ENCODE data around the gene COG8. TPM values are rescaled to one million over a fixed set of nuclear protein-coding genes. Genes with fewer than 3 reads are reported as not detected.

The COG8 gene
- total RNA-seq, 4 donors from 2014 or later, result 63.3 to 84.2 (median 74.7) TPM

DNA sequence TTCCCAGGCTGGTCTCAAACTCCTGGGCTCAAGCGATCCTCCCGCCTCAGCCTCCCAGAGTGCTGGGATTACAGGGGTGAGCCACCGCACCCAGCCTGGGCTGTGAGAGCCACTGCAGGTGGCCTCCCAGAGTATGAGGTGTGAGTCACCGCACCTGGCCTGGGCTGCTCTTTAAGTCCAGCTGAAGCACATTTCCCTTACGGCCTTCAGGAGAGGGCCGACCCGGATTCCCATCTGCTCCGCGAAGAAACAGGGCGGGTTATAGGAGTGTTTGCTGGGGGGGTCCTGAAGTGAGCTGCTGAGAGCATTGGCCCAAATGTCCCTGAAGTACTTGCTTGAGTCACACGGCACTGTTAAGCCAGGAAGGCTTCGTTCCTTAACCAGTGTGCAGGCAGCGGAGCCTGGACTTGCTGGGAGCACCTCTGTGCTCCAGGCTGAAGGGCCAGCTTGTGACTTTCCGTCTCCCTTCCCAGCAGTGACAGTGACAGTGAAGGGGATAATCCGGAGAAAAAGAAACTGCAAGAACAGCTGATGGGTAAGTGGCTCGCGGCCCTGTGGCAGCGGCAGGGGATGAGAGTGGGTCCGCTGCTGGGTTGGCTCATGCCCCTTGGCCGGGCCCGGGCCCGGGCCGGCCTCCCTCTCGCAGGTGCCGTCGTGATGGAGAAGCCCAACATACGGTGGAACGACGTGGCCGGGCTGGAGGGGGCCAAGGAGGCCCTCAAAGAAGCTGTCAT, 21.0 kb downstream of the COG8 start:
- TF ChIP-seq, protein P1, sequence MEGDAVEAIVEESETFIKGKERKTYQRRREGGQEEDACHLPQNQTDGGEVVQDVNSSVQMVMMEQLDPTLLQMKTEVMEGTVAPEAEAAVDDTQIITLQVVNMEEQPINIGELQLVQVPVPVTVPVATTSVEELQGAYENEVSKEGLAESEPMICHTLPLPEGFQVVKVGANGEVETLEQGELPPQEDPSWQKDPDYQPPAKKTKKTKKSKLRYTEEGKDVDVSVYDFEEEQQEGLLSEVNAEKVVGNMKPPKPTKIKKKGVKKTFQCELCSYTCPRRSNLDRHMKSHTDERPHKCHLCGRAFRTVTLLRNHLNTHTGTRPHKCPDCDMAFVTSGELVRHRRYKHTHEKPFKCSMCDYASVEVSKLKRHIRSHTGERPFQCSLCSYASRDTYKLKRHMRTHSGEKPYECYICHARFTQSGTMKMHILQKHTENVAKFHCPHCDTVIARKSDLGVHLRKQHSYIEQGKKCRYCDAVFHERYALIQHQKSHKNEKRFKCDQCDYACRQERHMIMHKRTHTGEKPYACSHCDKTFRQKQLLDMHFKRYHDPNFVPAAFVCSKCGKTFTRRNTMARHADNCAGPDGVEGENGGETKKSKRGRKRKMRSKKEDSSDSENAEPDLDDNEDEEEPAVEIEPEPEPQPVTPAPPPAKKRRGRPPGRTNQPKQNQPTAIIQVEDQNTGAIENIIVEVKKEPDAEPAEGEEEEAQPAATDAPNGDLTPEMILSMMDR (IDR thresholded peaks at IDR 0.05), result no peak
- no peak for TF ChIP-seq POLR2A (IDR thresholded peaks at IDR 0.05)
- Histone ChIP-seq H3K27ac (no peak overlapping the region), H3K4me3 (replicated peaks in 1 of 3) (no peak overlapping the region), H3K27me3 (no peaks in the 10 kb centered on the region), H3K9me3 (no peaks in the 10 kb centered on the region), H3K4me1 (peaks cover 0 to 2% of the 10 kb centered on the region in 2 donors), H3K36me3 (peaks cover 67 to 76% of the 10 kb centered on the region in 2 donors)
- intact Hi-C loops (cut with DNase I), result no loop called here
- WGBS, 2 donors, result 95 to 96% methylated on average over 28 of the region's 30 CpGs
- no peak for DNase-seq

DNA sequence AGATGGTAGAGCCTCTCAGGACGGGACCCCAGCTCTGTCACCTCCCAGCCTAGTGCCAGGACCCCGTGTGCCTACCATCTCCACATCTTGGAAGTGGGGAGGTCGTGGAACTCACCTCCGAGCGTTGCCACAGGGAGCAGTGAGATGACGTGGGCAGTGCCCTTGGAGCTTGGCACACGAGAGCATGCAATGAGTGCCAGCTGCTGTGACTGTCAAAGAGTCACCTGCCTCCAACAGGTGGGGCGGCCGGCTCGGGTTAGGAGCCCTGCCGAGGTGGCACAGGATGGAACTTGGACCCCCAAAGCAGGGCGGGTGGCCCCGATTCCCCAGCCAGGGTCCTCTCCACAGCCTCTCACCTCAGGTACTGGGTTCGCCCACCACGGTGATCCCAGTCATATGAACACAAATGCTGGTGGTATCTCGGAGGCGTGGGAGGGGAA, 22.7 kb downstream of the COG8 start:
- Histone ChIP-seq H3K9me3 (no peaks in the 10 kb centered on the region), H3K36me3 (peaks cover 50 to 59% of the 10 kb centered on the region in 2 donors), H3K27ac (no peak overlapping the region), H3K27me3 (no peaks in the 10 kb centered on the region), H3K4me1 (peaks cover 10 to 14% of the 10 kb centered on the region in 2 donors), H3K4me3 (replicated peaks in 1 of 3) (no peak overlapping the region)
- WGBS, 2 donors, result 98% methylated on average over 7 to 8 of the region's 17 CpGs
- no peak for DNase-seq
- intact Hi-C loops (cut with DNase I), result no loop called here
- TF ChIP-seq, protein P1 (IDR thresholded peaks at IDR 0.05), result no peak
- TF ChIP-seq POLR2A (IDR thresholded peaks at IDR 0.05), result no peak

DNA sequence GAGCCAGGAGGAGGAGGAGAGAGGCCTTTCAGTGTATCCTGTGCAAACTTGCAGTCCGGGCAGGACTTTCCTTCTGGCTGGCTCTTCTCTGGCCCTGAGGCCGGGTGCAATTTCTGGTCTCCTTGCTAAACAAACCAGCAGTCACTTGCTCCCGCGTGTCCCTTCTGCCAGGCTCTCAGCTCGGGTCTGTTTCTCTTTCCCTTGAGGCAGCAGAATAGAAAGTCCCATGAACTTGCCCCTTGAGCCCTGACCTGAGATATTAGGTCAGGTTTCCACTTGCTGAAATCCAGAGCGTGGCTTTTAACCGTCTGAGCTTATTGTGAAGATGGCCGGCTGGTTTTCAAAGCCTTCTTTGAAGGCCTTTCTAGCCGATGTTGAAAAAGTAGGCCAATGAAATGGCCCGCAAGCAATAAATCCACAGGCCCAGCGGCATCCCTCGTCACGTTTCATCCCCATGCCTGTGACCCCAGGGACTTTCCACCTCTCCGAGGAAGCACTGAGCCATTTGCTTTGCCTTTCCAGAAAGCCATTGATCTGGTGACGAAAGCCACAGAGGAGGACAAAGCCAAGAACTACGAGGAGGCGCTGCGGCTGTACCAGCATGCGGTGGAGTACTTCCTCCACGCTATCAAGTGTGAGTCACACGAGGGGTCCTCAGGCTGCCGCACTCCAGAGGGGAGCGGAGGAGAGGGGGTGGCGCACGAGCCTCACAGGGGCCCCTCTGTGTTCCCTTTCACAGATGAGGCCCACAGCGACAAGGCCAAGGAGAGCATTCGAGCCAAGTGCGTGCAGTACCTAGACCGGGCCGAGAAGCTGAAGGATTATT, 23.7 kb downstream of the COG8 start:
- Histone ChIP-seq H3K4me1 (peaks cover 10 to 15% of the 10 kb centered on the region in 2 donors), H3K27ac (no peak overlapping the region), H3K36me3 (peaks cover 41 to 50% of the 10 kb centered on the region in 2 donors), H3K27me3 (no peaks in the 10 kb centered on the region), H3K4me3 (replicated peaks in 1 of 3) (no peak overlapping the region), H3K9me3 (no peaks in the 10 kb centered on the region)
- no peak for DNase-seq
- 89 to 91% methylated on average over 30 of the region's 30 CpGs for WGBS, 2 donors
- no peak for TF ChIP-seq POLR2A (IDR thresholded peaks at IDR 0.05)
- TF ChIP-seq, protein P1 (IDR thresholded peaks at IDR 0.05), result no peak
- intact Hi-C loops (cut with DNase I), result no loop called here

DNA sequence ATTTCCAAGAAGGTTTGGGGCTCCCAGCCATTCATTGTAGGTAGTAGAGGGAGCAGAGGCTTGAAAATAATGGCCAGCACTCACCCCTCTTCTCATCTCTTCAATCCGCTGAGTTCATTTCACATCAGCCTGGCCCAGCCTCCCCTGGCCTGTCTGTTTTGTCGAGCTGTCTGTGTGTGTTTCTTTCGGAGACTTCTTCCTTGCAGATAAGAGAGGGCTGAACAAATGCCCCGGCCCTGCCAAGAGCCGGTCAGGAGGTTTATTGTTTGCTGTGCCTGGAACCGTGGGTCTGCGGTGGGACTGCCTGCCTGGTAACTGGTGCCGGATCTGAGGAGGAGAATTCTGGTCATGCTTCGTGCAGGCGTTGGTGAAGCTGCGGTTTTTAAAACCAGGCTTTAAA, 24.8 kb downstream of the COG8 start:
- intact Hi-C loops (cut with DNase I), result no loop called here
- Histone ChIP-seq H3K27me3 (no peaks in the 10 kb centered on the region), H3K4me1 (peaks cover 13 to 20% of the 10 kb centered on the region in 2 donors), H3K9me3 (no peaks in the 10 kb centered on the region), H3K36me3 (peaks cover 30 to 38% of the 10 kb centered on the region in 2 donors), H3K4me3 (replicated peaks in 1 of 3) (no peak overlapping the region), H3K27ac (no peak overlapping the region)
- 91 to 94% methylated on average over 11 of the region's 11 CpGs for WGBS, 2 donors
- DNase-seq, result no peak
- TF ChIP-seq, protein P1 (IDR thresholded peaks at IDR 0.05), result no peak
- TF ChIP-seq POLR2A (IDR thresholded peaks at IDR 0.05), result no peak

DNA sequence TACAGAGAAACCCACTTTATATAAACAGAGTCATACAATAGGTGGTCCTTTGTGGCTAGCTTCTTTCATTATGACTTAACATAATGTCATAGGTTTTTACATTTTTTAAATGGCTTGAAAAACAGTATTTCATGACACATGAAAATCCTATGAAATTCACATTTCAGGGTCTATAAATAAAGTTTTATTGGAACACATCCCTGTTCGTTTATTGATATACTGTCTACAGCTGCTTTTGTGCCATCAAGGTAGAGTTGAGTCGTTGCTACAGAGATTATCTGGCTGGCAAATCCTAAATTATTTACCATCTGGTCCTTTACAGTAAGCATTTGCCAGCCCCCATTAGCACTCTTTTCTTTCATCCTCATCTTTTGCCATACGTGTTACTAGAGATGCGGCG, 25.9 kb downstream of the COG8 start:
- Histone ChIP-seq H3K27ac (no peak overlapping the region), H3K27me3 (no peaks in the 10 kb centered on the region), H3K4me1 (peaks cover 13 to 26% of the 10 kb centered on the region in 2 donors), H3K36me3 (peaks cover 19 to 27% of the 10 kb centered on the region in 2 donors), H3K4me3 (replicated peaks in 1 of 3) (no peak overlapping the region), H3K9me3 (no peaks in the 10 kb centered on the region)
- intact Hi-C loops (cut with DNase I), result no loop called here
- TF ChIP-seq, protein P1 (IDR thresholded peaks at IDR 0.05), result no peak
- no peak for TF ChIP-seq POLR2A (IDR thresholded peaks at IDR 0.05)
- 97 to 99% methylated on average over 5 of the region's 5 CpGs for WGBS, 2 donors
- DNase-seq, result no peak
